Kidney glomerular epithelial cell (primary cell): Measurements from ENCODE around the gene SLC30A2.

Experiments used
- DNase-seq: peaks from one replicate; lab custom pipeline; 2025; lab: John Stamatoyannopoulos, UW

SLC30A2 gene

GRCh38 chr1:26038904-26039303, 7.0 kb downstream of the SLC30A2 start:
- DNase-seq = no peak

- no peak for DNase-seq
These were observed 7.4 kb downstream of the SLC30A2 start for GRCh38 chr1:26038477-26038876.

DNA sequence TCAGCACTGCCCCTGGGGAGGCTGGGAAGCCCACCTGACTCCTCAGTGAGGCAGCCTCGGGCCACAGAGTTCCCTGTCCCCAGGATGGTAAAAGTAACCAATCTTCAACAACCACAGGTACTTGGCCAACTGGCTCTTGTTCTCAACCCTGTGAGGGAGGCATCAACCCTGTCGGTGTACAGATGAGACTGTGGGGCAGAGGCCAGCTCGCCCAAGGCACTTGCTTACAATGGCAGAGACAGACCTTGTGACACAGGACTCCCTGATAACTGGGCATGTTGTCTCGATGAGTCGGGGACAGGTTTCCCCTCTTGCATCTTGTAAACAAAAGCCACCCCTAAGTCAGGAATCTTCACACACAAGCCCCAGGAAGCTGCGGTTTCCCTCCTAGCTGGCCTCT, 8.0 kb downstream of the SLC30A2 start:
- no peak for DNase-seq

- no peak for DNase-seq
These were observed 9.1 kb downstream of the SLC30A2 start for GRCh38 chr1:26036756-26037281.

DNA sequence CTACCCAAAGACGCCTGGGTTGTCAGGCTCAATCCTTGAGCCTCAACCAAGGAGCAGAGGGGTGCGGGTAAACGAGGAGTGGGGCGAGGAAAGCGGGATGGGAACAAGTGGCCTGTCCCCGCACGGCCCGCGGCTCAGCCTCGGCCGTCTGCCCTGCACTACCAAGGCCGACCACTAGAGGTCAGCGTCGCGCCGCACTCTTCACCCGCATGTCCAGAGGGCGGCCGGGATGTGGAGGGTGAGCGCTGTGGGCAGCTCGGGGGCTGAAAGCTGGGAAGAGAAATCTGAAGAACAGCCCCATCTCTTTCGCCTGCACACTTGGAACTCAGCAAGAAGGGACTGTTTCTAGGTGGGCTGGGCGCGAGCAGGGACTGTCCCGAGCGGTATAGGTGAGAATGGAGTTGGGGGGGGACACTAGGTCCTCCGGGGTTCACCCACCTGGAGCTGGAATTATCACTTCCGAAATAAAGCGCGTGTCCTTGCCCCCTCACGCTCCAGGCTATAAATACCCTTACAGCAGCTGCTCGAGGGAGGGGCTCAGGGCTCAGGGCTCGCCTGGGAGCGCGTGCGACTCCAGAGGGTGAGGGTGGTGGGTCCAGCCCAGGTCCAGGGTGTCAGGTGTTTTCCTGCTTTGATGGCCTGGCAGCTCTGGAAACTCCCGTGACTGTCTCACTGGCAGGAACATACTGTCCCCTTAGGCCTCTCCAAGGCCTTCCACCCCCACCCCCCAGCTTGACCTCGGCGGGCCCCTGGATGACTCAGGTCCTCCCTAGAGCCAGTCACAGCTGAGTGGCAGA, 9.8 kb downstream of the SLC30A2 start:
- peak; percentile 69 for DNase-seq

GRCh38 chr1:26035203-26035958, 10.5 kb downstream of the SLC30A2 start:
- peak; percentile 71 for DNase-seq

DNA sequence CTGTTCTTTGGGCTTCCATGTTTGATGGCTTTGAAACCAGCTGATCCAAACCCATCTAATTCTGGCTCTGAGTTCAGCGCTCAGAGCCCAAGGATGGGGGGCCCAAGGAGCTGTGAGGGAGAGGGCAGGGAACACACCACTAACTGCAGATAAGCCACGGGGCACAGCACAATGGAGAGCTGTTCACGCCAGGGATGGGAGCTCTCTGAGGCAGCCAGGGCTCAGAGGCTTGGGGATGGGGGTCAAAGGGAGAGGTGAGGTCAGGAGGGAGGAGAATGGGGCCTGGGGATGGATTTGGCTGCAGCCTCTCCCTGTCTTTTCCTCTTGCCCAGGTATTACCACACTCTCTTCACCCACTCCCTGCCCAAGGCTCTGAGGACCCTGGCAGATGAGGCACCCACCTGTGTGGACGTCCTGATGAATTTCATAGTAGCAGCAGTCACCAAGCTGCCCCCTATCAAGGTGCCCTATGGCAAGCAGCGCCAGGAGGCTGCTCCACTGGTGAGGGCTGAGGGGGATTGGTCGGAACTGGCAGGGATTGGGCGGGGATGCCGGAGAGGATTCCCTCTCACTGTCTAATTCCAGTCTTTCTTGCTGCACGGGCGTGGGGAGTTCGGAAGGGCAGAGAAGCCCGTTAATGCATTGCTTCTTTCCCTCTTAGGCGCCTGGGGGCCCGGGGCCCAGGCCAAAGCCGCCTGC, 11.3 kb downstream of the SLC30A2 start:
- DNase-seq = no peak

GRCh38 chr1:26032656-26033357, 13.1 kb downstream of the SLC30A2 start:
- no peak for DNase-seq

DNA sequence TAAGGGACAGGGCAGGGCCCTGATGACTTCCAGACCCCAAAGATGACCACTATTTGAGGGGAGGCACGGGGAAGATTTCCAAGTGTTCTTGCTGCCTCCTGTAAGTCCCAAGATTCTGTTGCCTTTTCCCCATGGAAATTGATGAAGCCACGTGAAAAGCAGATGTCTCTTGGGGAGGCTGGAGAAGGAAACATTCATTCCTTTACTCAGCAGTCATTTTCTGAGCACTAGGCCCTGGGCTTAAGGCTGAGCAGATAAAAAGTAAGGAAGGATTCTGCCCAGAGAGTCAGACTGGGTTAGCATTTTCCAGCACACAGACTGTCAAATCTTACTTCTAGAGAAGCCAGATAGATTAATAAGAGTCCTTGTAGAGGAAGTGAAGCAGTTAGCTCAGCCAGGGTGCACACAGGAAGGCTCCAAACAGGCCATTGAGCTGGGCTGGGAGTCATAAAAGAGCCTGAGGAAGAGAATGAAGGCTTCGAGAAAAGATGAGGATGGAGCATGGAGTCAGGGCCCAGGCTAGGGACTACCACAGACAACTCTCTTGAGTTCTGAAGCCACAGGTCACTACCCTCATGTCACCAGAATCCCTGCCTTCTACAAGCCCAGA, 14.2 kb downstream of the SLC30A2 start:
- no peak for DNase-seq

DNA sequence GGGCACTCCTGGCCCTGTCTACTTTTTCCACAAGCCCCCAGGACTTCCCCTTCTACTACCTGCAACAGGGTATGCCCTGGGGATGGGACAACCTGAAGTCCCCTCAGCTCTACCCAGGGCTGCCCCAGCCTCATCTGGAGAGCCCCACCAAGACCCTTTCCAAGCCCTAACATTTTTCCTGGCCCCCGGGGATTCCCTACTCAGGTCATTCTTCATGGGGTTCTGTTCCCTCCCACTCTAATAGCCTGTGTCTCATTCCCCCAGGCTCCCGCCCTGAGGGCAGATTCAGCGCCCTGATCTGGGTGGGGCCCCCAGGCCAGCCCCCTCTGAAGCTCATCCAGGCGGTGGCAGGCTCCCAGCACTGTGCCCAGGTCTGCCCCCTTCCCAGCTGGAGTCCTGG, 14.7 kb downstream of the SLC30A2 start:
- DNase-seq = no peak

- no peak for DNase-seq
These were observed 15.9 kb downstream of the SLC30A2 start for GRCh38 chr1:26029864-26030481.

DNA sequence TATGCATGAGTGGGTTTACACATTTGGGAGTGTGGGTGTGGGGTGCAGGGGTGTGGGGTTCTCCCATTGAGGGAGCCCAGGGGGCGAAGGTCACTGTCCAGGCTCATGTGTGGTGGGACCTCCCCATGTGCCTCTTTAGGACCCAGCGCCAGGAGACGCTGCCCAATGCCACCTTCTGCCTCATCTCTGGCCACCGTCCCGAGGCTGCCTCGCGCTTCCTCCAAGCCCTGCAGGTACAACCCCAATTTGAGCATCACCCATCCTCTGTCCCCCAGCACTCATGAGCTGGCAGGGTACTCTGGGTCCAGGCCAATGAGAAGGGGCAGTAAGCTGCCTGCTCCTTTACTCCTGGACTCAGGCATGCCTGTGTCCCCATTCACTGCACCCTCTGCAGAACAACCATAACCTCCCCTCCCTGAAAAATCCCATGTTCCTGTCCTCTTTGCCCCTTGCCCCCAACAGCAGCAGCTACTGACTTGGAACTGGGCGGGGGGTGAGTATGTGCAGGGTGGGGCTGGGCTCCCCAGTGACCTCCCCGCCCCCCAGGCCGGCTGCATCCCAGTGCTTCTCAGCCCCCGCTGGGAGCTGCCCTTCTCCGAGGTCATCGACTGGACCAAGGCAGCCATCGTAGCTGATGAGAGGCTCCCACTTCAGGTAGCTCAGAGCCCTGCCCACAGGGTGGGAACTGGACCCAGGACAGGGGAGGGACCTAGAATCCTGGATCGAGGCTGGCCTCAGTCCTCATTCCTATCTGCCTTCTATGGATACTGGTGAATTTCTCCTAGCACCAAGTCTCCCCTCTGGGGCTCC, 16.7 kb downstream of the SLC30A2 start:
- no peak for DNase-seq

- DNase-seq = no peak
These were observed 17.4 kb downstream of the SLC30A2 start for GRCh38 chr1:26028490-26028980.

DNA sequence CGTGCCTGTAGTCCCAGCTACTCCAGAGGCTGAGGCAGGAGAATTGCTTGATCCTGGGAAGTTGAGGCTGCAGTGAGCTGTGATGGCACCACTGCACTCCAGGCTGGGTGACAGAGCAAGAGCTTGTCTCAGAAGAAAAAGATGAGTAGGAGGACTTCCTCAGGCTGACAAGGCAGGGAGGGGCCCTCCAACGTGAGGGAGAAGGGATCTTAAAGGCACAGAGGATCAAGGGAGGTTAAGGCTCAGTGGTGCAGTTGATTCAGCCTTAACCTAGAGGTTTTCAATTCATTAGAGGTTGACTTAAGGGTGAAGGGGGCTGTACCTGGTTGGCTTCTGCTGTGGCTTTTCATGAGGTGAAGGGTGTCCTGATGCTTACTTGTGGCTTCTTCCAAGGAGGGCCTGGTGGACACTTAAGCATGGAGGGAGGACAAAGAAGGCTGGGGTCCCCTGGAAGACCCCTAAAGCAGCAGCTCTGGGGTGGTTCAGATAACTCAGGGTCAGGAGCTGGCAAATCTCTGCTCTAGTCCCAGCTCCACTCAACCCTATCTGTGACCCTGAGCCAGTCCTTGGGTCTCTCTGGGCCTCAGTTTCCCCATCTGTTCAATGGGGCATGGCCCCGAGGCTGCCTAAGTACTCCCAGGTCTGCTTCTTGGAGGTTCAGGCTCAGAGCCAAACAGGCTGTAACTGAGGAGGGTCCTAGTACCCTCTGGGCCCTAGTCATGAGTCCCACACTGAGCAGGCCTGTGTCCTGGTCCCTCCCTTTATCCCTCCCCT, 18.0 kb downstream of the SLC30A2 start:
- no peak for DNase-seq

DNA sequence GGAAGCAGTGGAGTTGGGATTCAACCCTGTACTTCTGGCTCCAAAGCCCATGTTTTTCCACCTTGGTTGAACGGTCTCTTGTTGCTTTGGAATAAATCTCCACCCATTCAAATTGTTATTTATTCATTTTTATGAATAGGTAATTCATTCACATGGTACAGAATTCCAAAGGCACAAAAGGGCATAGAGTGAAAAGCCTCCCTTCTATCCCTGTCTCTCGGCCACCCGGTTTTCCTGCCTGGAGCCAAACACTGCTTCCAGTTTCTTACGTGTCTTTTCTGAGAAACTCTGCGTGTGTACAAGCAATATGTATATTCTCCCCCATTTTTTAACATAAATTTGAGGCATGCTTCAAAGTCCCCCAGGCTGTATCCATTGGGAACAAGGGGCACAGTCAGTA, 20.4 kb downstream of the SLC30A2 start:
- no peak for DNase-seq

- DNase-seq = no peak
These were observed 20.9 kb downstream of the SLC30A2 start for GRCh38 chr1:26025060-26025459.

DNA sequence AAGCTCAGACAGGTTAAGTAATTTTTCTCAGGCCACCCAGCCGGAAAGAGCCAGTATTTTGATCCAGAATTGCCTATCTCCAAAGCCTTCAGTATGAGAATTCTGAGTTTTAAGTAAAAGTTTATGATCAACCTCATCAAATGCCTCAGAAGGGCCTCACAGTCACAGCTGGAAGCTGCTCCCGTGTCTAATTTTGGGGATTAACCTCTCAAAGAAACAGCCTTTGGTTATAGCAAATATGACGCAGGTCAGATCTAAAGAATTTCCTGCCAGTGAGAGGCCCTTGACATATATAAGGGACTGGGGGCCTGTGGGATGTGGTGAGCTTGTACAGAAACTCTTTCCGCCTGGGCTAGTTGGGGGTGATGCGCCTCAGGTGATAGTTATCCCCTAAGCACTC, 22.1 kb downstream of the SLC30A2 start:
- DNase-seq = no peak

GRCh38 chr1:26023009-26023408, 22.9 kb downstream of the SLC30A2 start:
- no peak for DNase-seq

DNA sequence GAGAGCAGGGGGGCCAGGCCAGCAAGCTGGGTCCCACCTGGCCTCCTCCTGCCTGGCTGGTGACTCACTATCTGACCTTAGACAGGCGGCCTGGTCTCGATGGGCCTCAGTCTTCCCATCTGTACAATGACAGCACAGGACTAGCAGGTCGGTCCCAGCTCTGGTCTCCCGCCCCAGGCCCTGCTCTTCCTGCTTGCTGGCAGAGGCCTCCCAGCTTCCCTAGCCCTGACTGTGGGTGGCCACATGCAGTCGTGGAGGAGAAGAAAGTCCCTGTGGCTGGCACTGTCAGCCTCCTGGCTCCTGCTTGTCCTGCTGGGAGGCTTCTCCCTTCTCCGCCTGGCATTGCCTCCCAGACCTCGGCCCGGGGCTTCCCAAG, 23.5 kb downstream of the SLC30A2 start:
- DNase-seq = no peak
